Hepatocyte (in vitro differentiated cells): ENCODE results near the gene ZNF138.

Experiments used
- EZH2 ChIP-seq: fragments of 200-600 bp; sonication (generic); IDR thresholded peaks from 2 replicates; pipeline ENCODE4 v1.6.1; 2016; ENCODE audit warnings: antibody characterized with exemption, mild to moderate bottlenecking, borderline replicate concordance
- EZH2phosphoT487 ChIP-seq: fragments of 200-600 bp; sonication (generic); IDR thresholded peaks from one replicate; pipeline ENCODE4 v1.6.1; 2018; ENCODE audit warnings: antibody characterized with exemption, mild to moderate bottlenecking, low read depth, moderate library complexity; ENCODE audit not compliant: unreplicated experiment, severe bottlenecking
- TF ChIP-seq, protein P1 (sequence below): fragments of 200-600 bp; sonication (generic); IDR thresholded peaks from 2 replicates; pipeline ENCODE4 v1.5.1; 2016; ENCODE audit warnings: antibody characterized with exemption, mild to moderate bottlenecking; ENCODE audit not compliant: poor library complexity

DNA sequence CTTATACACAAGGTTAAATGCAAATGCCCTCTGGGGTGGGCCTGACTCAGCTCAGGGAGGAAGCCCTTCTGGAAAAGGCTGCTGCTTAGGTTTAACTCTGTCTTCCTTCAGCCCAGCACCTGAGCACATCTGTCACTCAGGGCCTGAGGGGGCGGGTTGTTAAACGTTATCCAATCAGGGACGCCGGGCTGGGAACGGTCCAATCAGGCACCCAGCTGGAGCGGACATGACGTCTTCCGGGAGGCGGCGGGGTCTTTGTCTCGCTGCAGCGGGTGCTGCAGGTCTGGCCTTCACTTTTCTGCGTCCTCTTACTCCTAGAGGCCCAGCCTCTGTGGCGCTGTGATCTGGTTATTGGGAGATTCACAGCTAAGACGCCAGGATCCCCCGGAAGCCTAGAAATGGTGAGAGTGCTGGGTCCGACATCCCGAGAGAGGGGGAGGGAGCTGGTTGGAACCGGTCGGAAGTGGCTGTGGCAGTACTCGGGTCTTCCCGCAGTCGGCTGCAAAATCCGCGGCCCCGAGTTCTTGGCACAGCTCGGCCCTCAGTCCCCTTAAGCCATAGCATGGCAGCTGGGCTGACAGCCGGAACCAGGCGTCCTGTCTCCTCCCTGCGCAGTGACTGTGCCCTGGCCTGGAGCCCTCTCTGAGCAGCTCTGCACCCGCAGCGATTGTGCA lies at the start of gene ZNF138:
- TF ChIP-seq, protein P1, sequence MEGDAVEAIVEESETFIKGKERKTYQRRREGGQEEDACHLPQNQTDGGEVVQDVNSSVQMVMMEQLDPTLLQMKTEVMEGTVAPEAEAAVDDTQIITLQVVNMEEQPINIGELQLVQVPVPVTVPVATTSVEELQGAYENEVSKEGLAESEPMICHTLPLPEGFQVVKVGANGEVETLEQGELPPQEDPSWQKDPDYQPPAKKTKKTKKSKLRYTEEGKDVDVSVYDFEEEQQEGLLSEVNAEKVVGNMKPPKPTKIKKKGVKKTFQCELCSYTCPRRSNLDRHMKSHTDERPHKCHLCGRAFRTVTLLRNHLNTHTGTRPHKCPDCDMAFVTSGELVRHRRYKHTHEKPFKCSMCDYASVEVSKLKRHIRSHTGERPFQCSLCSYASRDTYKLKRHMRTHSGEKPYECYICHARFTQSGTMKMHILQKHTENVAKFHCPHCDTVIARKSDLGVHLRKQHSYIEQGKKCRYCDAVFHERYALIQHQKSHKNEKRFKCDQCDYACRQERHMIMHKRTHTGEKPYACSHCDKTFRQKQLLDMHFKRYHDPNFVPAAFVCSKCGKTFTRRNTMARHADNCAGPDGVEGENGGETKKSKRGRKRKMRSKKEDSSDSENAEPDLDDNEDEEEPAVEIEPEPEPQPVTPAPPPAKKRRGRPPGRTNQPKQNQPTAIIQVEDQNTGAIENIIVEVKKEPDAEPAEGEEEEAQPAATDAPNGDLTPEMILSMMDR: peak; percentile 7
- TF ChIP-seq EZH2 (no peak), EZH2phosphoT487 (no peak)
